H54 (cell line): Measurements from ENCODE around the gene MAPRE3.
A peak's percentile ranks its signal among the peaks of the same experiment; 100 is the strongest.

Experiments used
- DNase-seq: peaks from one replicate; pipeline ENCODE4 v3.0.0; 2011; ENCODE audit warnings: low spot score, mixed read lengths; ENCODE audit not compliant: insufficient read length
- FAIRE-seq: peaks from 3 replicates; lab custom pipeline; 2011; peaks lifted over from hg19 to GRCh38; lab: Jason Lieb, UNC
- POLR2A ChIP-seq: IDR thresholded peaks from 2 replicates; pipeline ENCODE4 v1.6.1; 2011; ENCODE audit warnings: low read depth, mild to moderate bottlenecking, low read length

MAPRE3 gene

GRCh38 chr2:27021253-27022049 lies 51.0 kb downstream of the MAPRE3 start:
- no peak for DNase-seq
- TF ChIP-seq POLR2A: no peak
- FAIRE-seq: no peak

- FAIRE-seq: no peak
- DNase-seq: no peak
- TF ChIP-seq POLR2A: no peak
These were observed 53.3 kb downstream of the MAPRE3 start for GRCh38 chr2:27023740-27024139.

- DNase-seq (no peak), FAIRE-seq (no peak)
These were observed 53.8 kb downstream of the MAPRE3 start for GRCh38 chr2:27024188-27024587.

GRCh38 chr2:27024812-27025211 lies 54.4 kb downstream of the MAPRE3 start:
- DNase-seq: no peak
- TF ChIP-seq POLR2A: no peak
- FAIRE-seq: no peak

More at GRCh38 chr2:27024188-27024587, 53.8 kb downstream of the MAPRE3 start:
- no peak for TF ChIP-seq POLR2A

GRCh38 chr2:27025281-27025800 lies 54.9 kb downstream of the MAPRE3 start:
- DNase-seq (no peak), FAIRE-seq (no peak)
- no peak for TF ChIP-seq POLR2A

- no peak for FAIRE-seq
- TF ChIP-seq POLR2A: no peak
- no peak for DNase-seq
These were observed 55.7 kb downstream of the MAPRE3 start for GRCh38 chr2:27025861-27026851.

GRCh38 chr2:27027211-27027651 lies 56.8 kb downstream of the MAPRE3 start:
- no peak for FAIRE-seq

GRCh38 chr2:27029051-27029450 lies 58.6 kb downstream of the MAPRE3 start:
- DNase-seq (no peak), FAIRE-seq (no peak)
- no peak for TF ChIP-seq POLR2A

More at GRCh38 chr2:27027211-27027651, 56.8 kb downstream of the MAPRE3 start:
- DNase-seq: no peak
- no peak for TF ChIP-seq POLR2A

- DNase-seq (peak; percentile 94), FAIRE-seq (no peak)
- peak; percentile 83 for TF ChIP-seq POLR2A
These were observed 62.2 kb downstream of the MAPRE3 start, which contains the start of gene TMEM214 for GRCh38 chr2:27032495-27033252. Gene TMEM214 (plus strand): TSS chr2:27032965. CDS start chr2:27033016, 51 bp downstream.

- FAIRE-seq (no peak), DNase-seq (no peak)
- TF ChIP-seq POLR2A: no peak
These were observed 62.9 kb downstream of the MAPRE3 start for GRCh38 chr2:27033253-27033852.

GRCh38 chr2:27038012-27038411 lies 67.6 kb downstream of the MAPRE3 start:
- DNase-seq (no peak), FAIRE-seq (no peak)
- TF ChIP-seq POLR2A: no peak

- no peak for TF ChIP-seq POLR2A
- no peak for DNase-seq
- no peak for FAIRE-seq
These were observed 68.3 kb downstream of the MAPRE3 start for GRCh38 chr2:27038631-27039339.
